ENCODE measurements around the gene KDM8.
"Not testable (repeated sequence)": the region's sequence is repeated elsewhere in the genome, so short reads cannot be mapped to it uniquely, and the experiment has no call there.

KDM8 gene

GRCh38 chr16:27190316-27190871 lies 12.9 kb upstream of the KDM8 start:
- DNase-seq (ENCODE audit: low read depth in 1 of 2, low spot score in 1 of 2) = no peak

DNA sequence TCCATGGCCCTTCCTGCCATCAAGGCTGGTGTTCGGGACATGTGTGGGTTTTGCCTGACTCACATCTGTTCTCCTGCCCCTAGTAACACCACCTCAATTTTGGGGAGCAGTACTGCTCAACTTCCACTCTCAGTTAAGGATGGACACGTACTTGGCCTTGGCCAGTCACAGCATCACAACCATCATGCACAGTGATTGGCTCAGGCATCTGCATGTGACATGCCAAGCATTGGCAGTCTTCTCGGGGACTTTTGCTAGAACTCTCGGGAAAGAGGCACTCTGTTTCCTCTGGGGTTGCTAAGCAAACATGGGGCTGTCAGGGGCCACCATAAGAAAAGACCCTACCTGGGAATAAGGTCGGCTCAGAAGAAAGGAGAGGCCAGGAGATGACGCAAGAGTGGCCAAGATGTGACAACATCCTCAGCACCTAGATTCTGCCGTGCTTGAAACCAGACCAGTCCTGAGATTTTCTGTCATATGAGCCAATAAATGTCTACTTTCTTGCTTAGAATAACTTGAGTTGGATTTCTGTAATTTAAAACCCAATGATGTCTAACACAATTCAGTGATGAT lies 11.9 kb upstream of the KDM8 start:
- no peak for DNase-seq (ENCODE audit: low read depth in 1 of 2, low spot score in 1 of 2)

GRCh38 chr16:27193300-27193990 lies 9.9 kb upstream of the KDM8 start:
- DNase-seq (ENCODE audit: low read depth in 1 of 2, low spot score in 1 of 2) = no peak

DNA sequence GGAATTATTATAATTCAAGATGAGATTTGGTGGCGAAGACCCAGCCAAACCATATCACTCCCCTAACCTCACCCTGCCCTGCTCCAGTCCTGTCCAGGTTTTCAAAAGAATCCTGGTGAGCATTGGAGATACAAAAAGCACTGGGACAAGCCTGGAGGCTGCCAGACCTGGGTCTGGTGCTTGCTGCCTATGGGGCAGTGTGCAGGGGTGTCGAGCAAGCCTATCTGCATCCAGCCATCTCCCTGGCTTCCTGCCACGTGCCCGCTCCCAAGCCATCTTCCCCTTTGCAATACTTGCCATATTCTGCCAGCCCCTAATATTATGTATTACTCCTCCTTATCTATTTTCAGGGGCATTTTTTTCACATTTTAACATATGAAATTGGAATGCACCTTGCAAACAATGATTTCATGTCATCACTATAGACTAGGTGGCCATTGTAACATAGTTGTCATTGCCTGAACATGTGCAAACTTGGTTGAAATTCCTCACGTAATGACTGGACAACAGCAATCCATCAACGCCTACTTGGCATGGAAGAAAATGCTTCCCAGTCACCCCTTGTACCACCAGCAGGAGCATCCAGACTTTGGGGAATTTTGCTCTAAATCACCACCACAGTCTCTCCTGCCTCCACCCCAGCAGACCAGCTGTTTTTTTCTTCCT lies 8.1 kb upstream of the KDM8 start:
- DNase-seq (ENCODE audit: low read depth in 1 of 2, low spot score in 1 of 2) = no peak

DNA sequence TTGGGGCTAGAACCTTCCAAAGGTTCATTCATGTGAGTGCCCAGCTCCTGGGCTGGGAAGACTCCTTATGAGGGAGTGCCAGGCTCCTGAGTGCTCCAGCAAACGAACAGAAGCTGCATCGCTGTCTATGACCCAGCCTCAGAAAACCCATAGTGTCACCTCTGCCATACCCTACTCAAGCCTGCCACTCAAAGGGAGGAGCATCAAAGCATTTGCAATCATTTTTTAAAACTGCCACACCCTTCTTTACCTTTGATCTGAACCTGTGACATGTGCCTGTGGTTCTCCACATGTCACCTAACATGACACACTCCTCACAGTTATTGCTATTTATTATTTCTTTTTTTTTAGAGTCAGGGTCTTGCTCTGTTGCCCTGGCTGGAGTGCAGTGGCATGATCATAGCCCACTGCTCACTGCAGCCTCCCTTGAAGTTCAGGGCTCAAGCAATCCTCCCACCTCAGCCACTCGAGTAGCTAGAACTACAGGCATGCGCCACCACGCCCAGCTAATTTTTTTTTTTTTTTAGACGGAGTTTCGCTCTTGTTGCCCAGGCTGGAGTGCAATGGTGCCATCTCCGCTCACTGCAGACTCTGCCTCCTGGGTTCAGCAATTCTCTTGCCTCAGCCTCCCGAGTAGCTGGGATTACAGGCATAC lies 7.3 kb upstream of the KDM8 start:
- DNase-seq (ENCODE audit: low read depth in 1 of 2, low spot score in 1 of 2) = peak in 1 of 2 donors; percentile 9

DNA sequence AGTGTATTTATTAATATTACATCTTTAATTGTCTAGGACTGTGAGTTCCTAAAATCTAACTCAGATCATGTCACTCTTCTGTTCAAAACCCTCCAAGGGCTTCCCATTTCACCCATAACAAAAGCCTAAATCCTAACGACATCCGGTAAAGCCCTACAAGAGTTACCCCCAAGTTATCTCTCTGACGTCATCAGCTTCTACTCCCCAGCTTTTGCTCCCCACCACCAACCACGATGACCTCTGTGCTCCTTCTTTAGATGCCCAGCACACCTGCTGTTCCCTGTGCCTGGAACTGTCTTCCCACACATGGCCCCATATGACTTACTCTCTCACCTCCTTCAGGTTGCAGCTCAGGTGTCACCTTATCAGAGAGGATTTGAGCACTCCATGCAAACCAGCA lies 6.3 kb upstream of the KDM8 start:
- no peak for DNase-seq (ENCODE audit: low read depth in 1 of 2, low spot score in 1 of 2)

DNA sequence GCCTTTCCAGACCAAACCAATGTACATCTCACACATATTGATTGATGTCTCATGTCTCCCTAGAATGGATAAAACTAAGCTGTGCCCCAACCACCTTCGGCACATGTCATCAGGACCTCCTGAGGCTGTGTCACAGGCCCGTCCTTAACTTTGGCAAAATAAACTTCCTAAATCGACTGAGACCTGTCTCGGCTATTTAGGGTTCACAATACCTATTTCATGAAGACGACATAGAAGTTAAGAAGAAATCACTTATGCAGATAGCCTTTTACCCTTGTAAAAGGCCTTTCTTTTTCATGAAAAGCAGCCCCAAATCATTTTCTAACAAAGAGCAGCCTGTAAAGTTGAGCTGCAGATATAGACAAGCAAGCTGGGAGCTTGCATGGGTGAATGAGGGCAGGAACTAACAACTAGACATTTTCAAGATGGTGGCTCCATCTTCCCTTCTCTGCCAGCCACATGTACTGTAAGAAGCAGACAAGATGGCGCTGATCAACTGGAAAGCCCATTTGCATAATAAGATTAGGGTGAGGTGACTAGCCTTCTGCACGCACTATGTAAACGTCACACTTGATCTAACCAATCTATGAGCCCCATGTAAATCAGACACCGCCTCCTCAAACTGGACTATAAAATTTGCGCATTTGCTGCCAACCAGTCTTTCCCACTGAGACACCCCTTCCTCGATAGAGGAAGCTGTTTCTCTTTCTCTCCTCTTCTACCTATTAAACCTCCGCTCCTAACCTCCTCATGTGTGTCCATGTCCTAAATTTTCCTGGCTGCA lies 4.7 kb upstream of the KDM8 start:
- DNase-seq (ENCODE audit: low read depth in 1 of 2, low spot score in 1 of 2) = no peak

- DNase-seq (ENCODE audit: low read depth in 1 of 2, low spot score in 1 of 2) = no peak
Measured at GRCh38 chr16:27199235-27199586, 4.1 kb upstream of the KDM8 start.

- no peak for DNase-seq (ENCODE audit: low read depth in 1 of 2, low spot score in 1 of 2)
Measured at GRCh38 chr16:27199736-27200135, 3.6 kb upstream of the KDM8 start.

DNA sequence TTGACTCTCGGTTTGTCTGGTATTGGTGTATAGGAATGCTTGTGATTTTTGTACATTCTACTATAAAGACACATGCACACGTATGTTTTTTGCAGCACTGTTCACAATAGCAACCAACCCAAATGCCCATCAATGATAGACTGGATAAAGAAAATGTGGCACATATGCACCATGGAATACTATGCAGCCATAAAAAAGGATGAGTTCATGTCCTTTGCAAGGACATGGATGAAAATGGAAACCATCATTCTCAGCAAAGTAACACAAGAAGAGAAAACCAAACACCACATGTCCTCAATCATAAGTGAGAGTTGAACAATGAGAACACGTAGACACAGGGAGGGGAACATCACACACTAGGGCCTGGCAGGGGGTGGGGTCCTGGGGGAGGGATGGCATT lies 2.4 kb upstream of the KDM8 start:
- DNase-seq (ENCODE audit: low read depth in 1 of 2, low spot score in 1 of 2) = not testable (repeated sequence)

GRCh38 chr16:27202923-27203506 lies 311 bp upstream of the KDM8 start:
- peak; percentile 79 to 82 for DNase-seq (ENCODE audit: low read depth in 1 of 2, low spot score in 1 of 2)

DNA sequence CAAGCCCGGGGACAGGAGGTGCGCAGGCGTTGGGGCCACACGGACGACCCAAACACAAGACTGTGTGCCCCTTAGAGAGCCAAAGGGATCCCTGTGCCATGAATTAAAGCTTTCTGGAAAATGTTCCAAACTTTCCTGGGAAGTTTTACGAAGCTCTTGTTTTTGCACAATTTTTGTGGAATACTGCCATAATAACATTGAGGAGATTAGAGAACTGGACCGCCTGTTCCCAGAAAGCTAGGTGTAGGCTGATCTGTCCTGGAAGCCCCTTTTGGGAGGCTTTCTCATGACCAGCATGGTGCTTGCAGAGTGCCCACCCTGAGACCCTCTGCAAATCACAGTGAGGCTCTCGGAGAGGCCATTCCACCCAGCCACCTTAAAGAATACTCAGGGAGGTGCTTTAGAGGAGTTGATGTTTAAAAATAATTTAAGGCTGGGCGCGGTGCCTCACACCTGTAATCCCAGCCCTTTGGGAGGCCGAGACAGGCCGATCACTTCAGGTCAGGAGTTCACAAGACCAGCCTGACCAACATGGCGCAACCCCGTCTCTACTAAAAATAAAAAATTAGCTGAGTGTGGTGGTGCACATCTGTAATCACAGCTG lies 1.1 kb downstream of the KDM8 start:
- no peak for DNase-seq (ENCODE audit: low read depth in 1 of 2, low spot score in 1 of 2)

- no peak for DNase-seq (ENCODE audit: low read depth in 1 of 2, low spot score in 1 of 2)
Measured at GRCh38 chr16:27205423-27206065, 2.2 kb downstream of the KDM8 start.

DNA sequence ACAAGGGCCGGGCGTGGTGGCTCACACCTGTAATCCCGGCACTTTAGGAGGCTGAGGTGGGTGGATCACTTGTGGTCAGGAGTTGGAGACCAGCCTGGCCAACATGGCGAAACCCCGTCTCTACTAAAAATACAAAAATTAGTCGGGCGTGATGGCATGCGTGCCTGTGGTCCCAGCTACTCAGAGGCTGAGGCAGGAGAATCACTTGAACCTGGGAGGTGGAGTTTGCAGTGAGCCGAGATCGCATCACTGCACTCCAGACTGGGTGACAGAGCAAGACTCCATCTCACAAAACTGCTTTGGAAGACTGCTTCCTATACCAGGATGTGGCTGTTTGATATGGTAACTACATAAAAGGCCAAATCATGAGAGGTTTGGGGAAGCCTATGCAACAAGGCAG lies 3.8 kb downstream of the KDM8 start:
- DNase-seq (ENCODE audit: low read depth in 1 of 2, low spot score in 1 of 2) = not testable (repeated sequence)

DNA sequence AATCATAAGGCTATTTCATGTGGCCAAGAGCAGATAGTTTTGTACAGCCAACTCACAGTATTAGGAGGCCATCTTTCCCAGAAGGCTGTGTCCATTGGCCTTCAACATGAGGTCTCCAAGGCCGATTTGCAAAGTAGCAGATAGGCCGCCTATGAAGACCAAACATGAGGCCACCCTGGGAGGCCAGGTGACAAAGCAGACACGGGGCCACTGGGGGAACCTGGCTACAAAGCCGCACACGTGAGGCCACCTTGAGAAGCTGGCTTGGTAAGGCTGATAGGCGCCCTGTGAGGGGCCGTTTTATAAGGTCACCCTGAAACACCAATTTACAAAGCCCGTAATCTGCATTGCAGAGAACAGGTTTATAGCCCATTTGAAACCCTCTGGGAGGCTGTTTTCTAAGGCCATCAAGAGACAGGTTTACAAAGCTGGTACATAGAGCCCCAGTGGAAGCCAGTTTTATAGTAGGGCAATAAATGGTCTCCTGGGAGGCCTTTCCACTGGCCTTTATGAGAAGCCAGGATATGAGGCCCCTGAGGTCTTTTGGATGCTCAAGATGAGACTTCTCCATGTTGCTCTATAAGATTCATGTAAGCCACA lies 4.9 kb downstream of the KDM8 start:
- no peak for DNase-seq (ENCODE audit: low read depth in 1 of 2, low spot score in 1 of 2)

DNA sequence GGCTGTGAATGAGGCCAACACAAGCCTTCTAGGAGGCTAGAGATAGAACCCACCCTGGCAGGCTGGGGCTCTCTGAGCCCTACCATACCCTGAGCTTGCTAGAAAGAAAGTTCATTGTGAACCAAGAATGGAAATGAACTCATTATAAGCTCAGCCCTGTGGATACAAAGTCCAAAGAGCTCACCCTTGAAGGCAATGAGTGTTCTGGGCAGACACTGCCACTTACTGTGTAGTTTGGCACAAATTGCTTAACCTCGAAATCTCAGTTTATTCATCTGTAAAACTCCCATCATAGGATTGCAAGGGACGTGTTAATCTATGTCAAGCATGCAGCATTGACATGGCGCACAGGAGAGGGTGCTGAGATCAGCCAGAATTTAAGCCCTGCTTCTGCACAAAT lies 5.5 kb downstream of the KDM8 start:
- DNase-seq (ENCODE audit: low read depth in 1 of 2, low spot score in 1 of 2) = no peak

GRCh38 chr16:27209591-27209990 lies 6.3 kb downstream of the KDM8 start:
- DNase-seq (ENCODE audit: low read depth in 1 of 2, low spot score in 1 of 2) = no peak

- DNase-seq (ENCODE audit: low read depth in 1 of 2, low spot score in 1 of 2) = no peak
Measured at GRCh38 chr16:27210174-27210573, 6.8 kb downstream of the KDM8 start.

- DNase-seq (ENCODE audit: low read depth in 1 of 2, low spot score in 1 of 2) = no peak
Measured at GRCh38 chr16:27211026-27211425, 7.7 kb downstream of the KDM8 start.
